D721Med (cell line): ENCODE measurements around the gene C10orf105.

Experiments used
- DNase-seq: peaks from one replicate; pipeline ENCODE4 v3.0.0; 2011; ENCODE audit warnings: low spot score; ENCODE audit not compliant: insufficient read length
- FAIRE-seq: peaks from 2 replicates; lab custom pipeline; 2011; peaks lifted over from hg19 to GRCh38; lab: Jason Lieb, UNC
- CTCF ChIP-seq: IDR thresholded peaks from 2 replicates; pipeline ENCODE4 v1.5.1; 2012; ENCODE audit warnings: mild to moderate bottlenecking, control low read depth; ENCODE audit not compliant: insufficient read depth; ENCODE audit errors: missing control alignments

Gene C10orf105

GRCh38 chr10:71671994-71672946 lies 47.3 kb downstream of the C10orf105 start:
- no peak for TF ChIP-seq CTCF
- DNase-seq (no peak), FAIRE-seq (no peak)

- no peak for FAIRE-seq
- TF ChIP-seq CTCF: no peak
- DNase-seq: no peak
Measured at GRCh38 chr10:71667387-71667752, 52.2 kb downstream of the C10orf105 start.

GRCh38 chr10:71666639-71667386 lies 52.8 kb downstream of the C10orf105 start:
- DNase-seq: peak; percentile 88
- FAIRE-seq: no peak
- no peak for TF ChIP-seq CTCF

GRCh38 chr10:71665456-71665855 lies 54.1 kb downstream of the C10orf105 start:
- no peak for TF ChIP-seq CTCF
- FAIRE-seq (no peak), DNase-seq (no peak)

- no peak for DNase-seq
- FAIRE-seq: no peak
- TF ChIP-seq CTCF: no peak
Measured at GRCh38 chr10:71664585-71664984, 55.0 kb downstream of the C10orf105 start.

- FAIRE-seq (no peak), DNase-seq (no peak)
- TF ChIP-seq CTCF: no peak
Measured at GRCh38 chr10:71663311-71663710, 56.3 kb downstream of the C10orf105 start.
